GM18519 (cell line): ENCODE measurements around the gene TMEM270.

Experiments
- ATAC-seq: cut with Tn5 transposase; IDR thresholded peaks from one replicate; pipeline ENCODE4 v1.9.1; 2021; ENCODE audit warnings: mild to moderate bottlenecking, moderate library complexity; ENCODE audit not compliant: unreplicated experiment, low FRiP score

Gene TMEM270

DNA sequence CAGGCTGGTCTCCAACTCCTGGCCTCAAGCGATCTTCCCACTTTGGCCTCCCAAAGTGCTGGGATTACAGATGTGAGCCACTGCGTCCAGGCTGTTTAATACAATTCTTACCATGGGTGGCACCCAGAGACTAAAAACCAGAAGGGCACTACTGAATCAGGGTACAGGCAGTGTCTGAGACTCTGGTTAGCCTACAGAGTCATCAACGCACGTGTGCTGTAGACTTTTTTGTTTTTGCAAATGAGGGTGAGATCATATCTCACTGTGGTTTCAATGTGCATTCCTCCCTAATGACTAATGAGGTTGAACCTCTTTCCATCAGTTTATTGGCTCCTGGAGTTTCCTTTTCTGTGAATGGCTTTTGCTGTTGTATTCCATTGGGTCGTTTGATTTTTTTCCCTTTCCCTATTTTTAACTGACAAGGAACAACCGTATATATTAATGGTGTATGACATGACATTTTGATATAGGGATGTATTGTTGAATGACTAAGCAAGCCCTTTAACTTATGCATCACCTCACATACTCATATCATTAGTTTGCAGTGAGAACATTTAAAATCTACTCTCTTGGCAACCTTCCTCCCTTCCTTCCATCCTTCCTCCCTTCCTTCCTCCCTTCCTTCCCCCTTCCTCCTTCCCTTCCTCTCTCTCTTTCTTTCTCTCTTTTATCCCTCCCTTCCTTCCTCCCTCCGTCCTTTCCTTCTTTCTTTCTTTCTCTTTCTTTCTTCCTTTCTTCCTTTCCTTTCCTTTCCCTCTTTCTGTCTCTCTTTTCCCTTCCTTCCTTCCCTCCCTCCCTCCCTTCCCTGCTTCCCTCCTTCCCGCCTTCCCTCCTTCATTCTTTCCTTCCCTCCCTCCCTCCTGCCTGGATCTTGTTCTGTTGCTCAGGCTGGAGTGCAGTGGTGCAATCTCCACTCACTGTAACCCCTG is 9.3 kb upstream of the TMEM270 start:
- ATAC-seq = peak; percentile 61

DNA sequence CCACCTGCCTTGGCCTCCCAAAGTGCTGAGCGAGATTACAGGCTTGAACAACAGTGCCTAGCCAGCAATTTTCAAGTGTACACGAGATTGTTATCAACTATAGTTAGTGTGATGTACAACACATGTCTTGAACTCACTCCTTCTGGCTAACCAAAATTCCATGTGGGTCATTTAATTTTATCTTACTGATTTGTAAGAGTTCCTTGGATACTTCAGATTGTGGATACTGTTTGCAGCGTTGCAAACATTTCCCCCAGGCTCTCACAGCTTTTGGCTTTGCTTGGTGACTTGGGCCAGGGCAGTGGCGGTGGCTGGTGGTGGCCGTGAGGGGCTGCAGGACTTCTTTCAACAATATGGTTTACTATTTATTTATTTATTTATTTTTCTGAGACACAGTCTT is 8.5 kb upstream of the TMEM270 start:
- ATAC-seq = no peak

DNA sequence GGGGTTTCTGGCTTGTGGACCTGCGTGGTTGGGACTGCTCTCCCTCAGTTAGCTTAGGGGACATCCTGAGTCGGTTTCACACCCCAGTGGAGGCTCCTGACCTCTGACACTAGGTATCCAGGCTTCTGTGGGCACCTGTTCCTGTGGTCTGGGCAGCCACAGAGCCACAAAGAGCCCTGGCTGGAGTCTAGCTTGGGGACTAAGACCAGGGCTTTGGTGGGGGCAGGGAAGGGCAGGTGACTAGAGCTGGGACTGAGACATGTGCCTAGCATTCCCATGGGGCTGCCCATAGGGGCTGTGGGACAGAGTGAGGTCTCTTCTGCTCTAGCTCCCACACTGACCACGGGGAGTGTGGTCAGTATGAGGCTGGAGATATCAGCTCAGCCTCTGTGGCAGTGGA is 4.0 kb upstream of the TMEM270 start:
- no peak for ATAC-seq

DNA sequence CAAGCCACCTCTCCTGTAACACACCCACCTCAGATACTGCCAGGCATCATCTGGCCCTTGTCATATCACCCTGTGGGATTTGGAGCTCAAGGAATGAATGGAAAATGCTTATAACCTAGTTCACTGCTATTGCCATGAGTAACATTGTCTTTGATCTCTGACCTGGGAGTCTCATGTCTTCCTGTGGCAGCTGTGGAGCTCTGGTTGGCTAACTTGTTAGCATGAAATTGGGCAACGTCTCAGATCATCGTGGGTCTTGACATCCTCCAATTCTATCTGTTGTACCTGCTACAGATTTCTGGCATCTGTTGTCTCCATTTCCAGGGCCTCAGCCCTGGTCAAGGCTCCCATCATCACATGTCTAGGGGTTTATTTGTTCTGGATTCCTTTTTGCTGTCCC is 2.2 kb upstream of the TMEM270 start:
- ATAC-seq = no peak

DNA sequence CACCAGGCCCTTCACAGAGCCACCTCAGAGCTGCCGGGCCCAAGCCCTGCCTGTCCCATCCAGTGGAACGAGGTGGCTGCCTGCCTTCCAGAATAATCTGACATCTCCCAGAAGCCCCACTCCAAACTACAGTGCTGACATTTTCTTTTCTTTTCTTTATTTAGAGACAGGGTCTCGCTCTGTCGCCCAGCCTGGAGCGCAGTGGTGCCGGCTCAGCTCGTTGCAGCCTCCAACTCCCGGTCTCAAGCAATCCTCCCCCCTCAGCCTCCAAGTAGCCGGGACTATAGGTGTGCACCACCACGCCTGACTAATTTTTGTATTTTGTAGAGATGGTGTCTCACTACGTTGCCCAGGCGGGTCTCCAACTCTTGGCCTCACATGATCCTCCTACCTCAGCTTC is 346 bp downstream of the TMEM270 start:
- no peak for ATAC-seq

DNA sequence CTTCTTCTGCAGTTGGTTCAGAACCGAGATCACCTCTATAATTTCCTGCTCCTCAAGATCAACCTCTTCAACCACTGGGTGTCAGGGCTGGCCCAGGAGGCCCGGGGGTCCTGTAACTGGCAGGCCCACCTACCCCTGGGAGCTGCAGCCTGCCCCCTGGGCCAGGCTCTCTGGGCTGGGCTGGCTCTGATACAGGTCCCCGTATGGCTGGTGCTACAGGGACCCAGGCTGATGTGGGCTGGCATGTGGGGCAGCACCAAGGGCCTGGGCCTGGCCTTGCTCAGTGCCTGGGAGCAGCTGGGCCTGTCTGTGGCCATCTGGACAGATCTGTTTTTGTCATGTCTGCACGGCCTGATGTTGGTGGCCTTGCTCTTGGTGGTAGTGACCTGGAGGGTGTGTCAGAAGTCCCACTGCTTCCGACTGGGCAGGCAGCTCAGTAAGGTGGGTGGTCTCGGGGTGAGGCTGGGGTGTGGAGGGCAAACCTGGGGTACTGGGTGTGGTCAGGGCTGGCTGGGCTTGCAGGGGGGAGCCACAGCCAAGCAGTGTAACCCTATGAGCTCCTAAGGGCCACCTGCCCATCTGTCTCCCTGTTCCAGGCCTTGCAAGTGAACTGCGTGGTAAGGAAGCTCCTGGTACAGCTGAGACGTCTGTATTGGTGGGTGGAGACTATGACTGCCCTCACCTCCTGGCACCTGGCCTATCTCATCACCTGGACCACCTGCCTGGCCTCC is 4.2 kb downstream of the TMEM270 start:
- no peak for ATAC-seq

DNA sequence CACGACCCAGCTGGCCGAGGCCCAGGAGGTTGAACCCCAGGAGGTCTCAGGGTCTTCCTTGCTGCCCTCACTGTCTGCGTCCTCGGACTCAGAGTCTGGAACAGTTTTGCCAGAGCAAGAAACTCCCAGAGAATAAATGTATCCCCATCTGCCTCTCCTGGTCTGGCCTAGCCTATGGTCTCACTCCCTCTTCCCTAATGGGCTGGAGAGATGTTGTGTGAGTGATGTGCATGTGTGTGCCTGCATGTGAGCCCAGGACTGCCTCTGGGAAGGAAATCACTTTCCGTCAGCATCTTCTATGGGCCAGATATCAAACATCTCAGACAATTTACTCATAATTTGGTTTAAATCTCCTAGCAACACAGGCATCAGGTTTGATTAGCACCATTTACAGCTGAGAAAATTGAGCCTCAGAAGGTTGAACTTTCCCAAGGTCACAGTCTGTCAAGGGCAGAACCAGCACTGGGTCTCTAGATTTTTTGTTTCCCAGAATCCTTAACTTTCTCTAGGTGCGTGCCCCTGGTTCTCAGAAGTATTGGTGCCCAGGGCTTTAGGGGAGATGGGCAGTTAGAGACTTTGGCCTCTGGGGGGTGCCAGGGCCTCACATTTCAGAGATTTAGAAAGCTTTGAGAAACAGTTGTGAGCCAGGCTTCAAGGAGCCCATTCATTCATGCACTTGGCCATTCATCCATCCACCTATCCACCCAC is 4.9 kb downstream of the TMEM270 start:
- no peak for ATAC-seq

DNA sequence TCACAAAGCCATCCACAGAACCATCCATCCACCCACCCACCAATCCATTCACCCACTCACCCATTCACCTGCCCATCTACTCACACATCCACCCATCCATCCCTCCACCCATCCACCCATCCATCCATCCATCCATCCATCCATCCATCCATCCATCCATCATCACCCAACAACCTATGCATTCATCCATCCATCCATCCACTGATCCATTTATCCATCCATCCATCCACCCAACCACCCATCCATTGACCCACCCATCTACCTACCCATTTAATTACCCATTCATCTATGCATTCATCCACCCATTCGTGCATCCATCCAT is 5.4 kb downstream of the TMEM270 start:
- ATAC-seq = no peak

DNA sequence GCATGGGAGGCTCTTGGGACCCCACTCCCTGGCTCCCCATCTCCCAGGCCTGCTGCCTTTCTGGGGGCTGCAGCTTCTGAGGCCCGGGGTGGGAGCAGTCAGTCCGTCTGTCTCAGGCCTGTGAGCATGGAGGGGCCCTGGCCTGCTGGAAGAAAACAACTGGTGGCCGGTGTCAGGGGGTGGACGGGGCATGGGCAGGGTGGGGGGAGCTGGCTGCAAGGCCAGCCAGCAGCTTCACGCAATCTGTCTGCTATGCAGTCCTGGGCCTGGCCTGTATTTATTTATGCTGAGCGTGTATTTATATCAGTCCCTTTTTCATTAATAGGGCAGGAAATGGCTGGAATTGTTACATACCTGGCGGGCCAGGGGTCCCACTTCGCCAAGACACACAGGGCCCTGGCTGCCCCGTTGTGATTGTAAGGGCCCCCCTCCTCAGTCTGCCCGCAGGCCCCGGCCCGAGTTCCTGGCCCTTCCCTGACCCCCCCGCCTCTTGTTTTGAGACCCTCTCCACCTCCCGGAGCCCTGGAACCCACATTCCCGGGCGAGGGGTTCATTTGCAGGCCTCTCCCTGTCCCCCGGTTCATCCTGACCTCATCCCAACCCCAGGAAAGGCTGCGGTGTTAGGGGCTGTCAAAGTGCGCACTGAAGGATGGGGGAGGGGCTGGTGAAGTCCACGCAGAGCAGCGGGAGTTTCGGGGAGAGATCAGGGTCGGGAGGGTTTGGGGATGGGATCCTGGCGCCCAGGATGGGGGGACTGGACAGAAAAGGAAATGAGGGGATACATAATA is 8.2 kb downstream of the TMEM270 start:
- ATAC-seq = no peak

DNA sequence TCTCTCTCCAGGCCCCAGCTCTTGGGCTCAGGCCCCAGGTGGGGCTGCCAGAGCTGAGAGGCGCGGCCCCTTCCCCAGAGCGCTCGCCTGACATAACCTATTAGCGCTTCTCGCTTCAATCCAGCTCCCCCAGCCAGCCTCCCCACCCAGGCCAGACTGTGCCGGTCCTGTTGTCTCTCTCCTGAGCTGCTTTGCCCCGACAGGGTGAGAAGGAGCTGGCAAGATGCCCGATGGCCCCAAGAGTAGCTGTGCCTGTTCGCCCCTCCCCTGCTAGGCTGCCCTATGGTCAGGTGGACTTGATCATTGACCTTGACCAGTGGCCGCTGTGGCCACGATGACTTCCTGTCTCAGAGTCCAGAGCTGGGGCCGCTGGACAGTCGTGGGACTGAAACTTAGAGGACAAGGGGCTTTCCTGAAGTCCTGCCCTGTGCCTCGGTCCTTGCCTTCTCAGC is 9.1 kb downstream of the TMEM270 start:
- ATAC-seq = no peak

DNA sequence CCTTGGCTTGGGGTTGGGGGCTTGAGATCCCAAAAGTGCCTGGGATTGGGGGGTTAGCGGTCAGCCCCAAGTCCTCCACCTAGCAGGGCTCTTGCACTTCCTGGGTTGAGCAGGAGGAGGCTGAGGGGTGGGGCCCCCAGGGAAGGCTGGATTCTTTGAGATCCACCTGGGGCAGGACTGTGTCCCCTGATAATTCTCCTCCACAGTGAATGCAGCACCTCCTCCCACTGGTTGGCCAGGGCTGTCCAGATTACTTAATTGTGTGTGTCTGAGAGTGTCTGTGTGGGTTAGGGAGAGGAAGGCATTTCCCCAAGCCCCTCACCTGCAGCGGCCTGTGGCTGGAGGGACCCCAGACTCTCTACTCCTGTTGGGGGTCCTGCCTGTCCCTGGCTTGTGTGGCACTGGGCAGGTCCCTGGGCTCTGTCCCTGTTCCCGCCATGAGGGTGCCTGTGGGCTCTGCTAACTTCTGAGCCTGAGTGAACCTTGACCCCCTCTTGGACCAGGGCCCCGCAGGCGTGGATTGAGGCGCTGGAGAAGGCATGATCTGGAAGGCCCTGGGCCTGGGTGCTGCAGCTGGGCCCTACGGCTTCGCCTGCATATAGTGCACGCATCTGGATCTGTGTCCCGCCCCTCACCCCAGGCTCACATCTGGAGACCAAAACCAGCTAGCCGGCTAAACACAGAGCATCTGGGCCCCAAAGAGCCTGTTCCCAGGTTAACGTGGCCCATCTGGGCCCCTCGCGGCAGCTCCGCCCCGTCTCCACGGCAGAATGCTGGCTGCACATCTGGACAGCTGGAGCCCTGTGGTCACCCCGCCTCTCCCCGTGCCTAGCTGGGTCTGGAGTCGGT is 10.4 kb downstream of the TMEM270 start:
- ATAC-seq = no peak

DNA sequence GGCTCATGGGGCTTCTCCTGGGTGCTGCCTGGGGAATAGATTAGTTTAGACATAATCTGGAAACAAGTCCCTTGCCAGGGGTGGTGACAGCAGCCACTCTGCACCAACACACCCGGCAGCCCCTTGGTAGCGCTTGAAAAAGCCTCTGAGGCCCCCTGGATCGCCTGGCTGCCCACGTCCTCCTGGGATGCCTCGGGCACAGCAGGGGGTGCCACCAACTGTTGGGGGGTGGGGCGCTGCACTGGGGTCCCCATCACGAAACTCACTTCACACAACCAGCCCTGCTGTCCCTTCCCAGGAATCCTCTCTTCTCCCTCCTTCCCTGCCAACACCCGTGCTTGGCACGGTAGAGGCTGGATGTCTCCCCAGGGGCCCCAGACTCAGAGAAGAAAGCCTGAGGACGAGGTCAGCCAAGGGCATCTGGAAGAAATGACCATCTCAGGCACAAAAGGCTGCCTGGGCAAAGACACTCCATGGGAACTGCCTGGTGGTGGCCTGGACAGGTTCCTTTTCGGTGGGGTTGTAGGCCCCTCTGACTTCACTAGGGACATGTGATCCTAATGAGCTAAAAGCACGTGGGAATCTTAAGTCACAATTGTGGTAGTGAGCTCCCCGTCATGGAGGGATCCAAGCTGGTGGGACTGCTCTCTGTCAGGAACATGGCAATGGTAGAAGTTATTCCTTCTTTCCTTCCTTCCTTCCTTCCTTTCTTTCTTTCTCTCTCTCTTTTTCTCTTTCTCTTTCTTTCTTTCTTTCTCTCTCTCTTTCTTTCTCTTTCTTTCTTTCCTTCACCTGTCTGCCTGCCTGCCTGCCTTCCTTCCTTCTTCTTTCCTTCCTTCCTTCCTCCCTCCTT is 11.3 kb downstream of the TMEM270 start:
- ATAC-seq = no peak

DNA sequence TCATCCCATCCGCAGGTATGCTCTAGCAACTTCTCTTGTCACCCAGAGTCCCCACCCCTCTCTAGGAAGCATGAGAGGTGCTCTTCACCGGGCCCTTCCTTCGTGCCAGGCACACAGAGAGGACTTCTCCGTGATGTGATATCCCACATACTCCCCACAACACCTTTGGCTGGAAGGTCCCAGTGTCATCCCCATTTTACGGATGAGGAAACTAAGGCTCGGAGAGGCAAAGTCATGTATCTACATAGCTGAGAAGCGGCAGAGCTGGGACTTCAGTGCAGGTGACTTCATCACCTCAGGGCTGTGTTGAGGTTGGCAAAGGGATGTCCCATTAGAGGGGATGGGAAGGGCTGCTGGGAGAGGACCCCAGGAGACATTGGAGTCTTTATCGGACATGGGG is 15.4 kb downstream of the TMEM270 start:
- no peak for ATAC-seq

DNA sequence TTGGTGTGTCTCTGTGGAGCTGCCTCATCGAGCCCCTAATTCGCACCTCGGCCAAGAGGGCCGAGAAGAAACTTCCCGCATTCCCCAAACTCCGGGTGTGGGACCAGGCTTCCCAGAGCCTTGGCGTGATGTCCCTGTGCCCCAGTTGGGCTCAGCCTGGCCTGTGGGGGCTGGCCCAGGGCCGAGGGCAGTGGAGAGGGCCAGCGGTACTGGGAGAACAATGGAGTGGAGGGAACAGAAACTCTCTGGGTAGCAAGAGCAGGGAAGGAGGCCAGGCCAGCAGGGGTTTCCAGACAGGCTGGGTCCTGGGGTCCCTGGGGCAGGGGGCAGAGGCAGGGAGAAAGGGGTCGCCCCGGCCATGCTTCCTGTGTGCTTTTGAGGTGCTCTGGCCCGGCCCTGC is 16.0 kb downstream of the TMEM270 start:
- no peak for ATAC-seq

DNA sequence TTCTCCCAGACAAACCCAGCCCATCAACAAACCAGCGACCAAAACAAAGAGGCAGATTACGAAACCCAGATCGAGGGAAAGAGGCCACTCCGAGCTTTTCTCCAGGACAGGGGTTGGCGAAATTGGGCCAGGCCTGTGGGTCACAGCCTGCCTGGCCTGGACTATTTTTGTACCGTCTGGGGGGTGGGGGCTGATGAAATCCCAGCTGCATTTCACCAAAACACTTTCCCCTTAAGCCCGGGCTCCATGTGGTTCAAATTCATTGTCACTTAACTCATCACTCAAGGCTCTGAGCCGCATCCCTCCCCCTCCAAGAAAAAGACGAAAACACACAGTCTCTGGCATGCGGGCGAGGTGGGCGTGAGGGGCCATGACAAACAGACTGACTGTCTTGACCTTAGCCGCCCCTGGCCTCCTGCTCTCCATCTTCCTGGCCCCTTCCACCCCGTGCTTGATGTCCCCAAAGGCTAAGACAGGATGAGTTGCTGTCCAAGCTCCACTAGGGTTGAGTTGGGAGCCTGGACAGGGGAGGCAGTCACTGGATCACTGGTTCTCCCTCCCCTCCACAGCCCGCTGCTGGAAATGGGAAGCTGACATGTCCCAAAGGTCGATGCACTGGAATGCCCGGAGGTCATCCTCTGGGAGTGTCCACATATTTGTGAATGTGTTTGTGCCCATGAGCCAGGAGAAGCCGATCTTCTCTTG is 19.2 kb downstream of the TMEM270 start:
- ATAC-seq = no peak

DNA sequence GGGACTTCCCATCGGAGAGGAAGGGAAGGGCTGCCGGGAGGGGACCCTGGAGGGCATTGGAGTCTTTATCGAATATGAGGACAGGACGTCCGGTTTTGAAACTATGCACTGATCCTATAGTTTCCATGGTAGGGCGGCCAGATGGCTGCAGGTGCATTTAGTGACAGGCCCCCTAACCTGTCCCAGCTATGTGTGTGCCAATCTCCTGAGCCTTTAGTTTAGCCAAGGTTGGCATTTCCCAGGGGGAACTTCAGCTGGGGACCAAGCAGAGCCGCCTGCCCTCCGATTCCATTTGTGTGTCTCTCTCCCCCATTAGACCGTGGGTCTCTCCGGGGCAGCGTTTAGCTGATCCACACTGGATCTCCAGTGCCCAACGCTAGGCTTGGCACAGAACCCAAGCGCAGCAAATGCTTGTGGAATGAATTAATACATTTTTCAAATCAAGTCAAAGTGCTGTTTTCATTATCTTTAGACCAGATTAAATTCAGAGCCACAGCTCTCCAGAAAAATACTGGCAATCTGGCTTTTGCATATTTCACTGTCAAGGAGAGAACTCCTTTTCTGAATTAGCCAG is 19.9 kb downstream of the TMEM270 start:
- no peak for ATAC-seq

DNA sequence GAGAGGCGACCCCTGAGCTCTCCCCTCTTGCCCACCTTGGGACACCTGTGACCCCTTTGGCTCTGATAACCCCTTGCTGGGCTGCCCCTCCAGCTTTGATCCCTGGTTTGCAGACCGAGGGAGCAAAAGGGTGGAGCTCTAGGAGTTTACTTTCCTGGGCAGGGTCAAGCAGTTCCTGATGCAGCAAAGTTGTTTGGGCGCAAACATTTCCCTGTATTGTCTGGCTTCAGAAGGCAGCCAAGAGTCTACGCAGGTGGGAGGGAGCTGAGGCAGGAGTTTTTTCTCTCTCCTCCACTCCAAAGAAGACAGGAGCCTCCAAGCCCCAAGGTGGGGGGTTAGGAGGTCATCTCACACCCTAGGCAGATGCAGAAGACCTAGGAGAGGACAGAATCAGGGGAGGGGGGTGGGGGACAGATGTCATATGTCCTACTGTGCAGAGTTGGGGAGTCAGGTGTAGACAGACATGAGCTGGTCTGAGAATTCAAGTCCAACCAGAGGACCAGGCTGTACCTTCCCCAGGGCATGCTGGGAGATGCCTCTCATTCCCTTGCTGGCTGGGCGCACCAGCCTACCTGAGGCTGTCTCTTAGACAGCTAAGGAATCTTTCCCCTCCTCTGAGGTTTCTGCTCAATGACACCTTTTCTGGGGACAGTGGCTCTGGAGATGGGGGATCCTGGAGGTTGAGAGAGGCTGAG is 20.5 kb downstream of the TMEM270 start:
- ATAC-seq = no peak
